Retinal pigment epithelial cell (primary cell): ENCODE measurements around the gene BMERB1.

Experiments used
- DNase-seq: peaks from one replicate; pipeline ENCODE4 v3.0.0-alpha.2; 2010; ENCODE audit warnings: low read depth
- H3K4me3 ChIP-seq: 2 replicates; pipeline ENCODE4 v1.5.1; 2011; ENCODE audit warnings: mild to moderate bottlenecking, low read length, control low read depth, moderate library complexity
- TF ChIP-seq, protein P1 (sequence below): conservative IDR thresholded peaks from 2 replicates; pipeline ENCODE4 v1.5.1; 2011; ENCODE audit warnings: low read depth, low read length, control low read depth, inconsistent platforms

Gene BMERB1

DNA sequence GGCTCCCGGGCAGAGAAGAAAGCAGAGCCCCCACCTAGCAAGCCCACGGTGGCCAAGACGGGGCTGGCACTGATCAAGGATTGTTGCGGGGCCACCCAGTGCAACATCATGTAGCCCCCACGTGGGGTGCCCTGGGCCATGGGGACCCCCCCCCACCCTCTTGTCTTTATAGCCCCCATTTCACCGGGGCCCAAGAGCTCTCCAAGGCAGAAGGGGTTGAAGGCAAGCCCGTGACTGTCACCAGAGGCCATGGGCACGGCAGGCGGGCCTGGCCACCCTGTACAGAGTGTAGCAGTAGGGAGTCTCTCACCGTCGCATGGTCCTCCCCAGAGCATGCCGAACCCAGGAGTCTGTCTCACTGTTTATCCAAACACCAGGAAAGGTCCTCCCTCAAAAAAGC, 152.3 kb downstream of the BMERB1 start:
- no peak overlapping the region for H3K4me3 ChIP-seq
- TF ChIP-seq, protein P1, sequence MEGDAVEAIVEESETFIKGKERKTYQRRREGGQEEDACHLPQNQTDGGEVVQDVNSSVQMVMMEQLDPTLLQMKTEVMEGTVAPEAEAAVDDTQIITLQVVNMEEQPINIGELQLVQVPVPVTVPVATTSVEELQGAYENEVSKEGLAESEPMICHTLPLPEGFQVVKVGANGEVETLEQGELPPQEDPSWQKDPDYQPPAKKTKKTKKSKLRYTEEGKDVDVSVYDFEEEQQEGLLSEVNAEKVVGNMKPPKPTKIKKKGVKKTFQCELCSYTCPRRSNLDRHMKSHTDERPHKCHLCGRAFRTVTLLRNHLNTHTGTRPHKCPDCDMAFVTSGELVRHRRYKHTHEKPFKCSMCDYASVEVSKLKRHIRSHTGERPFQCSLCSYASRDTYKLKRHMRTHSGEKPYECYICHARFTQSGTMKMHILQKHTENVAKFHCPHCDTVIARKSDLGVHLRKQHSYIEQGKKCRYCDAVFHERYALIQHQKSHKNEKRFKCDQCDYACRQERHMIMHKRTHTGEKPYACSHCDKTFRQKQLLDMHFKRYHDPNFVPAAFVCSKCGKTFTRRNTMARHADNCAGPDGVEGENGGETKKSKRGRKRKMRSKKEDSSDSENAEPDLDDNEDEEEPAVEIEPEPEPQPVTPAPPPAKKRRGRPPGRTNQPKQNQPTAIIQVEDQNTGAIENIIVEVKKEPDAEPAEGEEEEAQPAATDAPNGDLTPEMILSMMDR = no peak
- no peak for DNase-seq

DNA sequence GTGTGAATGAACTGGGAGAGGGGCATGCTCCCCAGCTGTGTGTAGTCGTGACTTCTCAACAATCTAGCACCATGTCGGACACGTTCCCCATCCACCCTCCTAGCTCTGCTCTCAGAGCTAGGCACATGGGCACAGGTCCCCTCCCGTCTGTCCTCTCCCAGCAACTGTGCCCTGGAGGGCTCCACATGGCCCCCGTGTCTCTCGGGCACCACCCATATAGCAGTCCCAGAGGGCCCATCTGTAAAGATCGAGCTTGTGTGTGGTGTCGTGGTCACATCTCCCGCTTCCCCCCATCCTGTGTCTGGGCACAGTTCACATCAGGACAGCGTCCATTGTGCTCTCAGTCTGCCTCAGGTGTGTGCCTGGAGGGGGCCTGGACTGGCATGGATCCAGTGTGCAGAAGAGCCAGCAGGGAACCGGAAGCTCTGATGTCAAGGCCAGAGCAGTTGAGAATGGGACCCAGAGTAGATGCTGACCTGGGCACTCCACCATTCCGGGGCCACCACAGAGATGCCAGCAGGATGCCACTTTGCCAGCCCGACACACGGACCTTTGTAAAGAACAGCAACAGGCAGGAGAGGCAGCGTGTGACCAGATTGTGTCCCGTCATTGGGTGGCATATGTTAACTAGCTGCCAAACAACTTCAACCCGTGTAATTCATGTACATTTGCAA, 152.9 kb downstream of the BMERB1 start:
- TF ChIP-seq, protein P1 = no peak
- DNase-seq = no peak
- H3K4me3 ChIP-seq = no peak overlapping the region

DNA sequence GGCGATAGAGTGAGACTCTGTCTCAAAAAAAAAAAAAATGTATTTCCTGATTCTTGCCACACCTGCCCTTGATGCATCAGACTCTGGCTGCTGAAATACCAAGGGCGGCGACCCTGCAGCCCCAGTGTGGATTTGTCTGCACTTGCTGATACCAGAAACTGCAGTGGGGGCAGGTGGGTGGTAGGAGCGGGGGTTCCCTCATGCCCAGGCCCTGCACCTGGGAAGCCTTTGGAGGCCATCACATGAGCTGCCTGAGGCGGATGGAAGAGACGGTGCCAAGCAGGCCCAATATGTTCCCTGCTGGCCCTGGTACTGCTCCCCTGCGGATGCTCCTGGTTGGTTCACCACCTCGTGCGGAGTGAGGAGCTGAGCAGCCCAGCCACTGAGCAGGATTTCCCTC, 157.9 kb downstream of the BMERB1 start:
- DNase-seq = no peak
- H3K4me3 ChIP-seq = no peak overlapping the region
- TF ChIP-seq, protein P1 = no peak

DNA sequence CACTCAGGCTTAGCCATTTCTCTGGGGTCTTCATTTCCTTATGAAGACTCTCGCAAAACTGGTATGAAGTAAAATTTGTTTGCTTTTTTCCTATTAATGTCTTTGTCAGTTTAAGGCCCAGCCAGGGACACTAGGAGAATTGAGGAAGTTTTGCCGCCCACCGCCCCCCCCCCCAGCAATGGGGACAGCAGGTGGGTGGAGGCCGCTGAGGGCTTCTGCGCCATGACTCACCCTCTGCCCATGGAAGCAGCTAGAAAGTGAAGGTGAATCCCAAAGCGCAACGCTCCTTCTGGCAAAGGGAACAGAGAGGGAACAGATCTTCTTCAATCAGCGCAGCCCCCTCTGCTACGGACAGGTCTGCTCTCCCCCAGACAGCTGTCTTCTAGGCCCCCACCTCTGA, 158.8 kb downstream of the BMERB1 start:
- DNase-seq = no peak
- TF ChIP-seq, protein P1 = no peak
- H3K4me3 ChIP-seq = no peak overlapping the region

DNA sequence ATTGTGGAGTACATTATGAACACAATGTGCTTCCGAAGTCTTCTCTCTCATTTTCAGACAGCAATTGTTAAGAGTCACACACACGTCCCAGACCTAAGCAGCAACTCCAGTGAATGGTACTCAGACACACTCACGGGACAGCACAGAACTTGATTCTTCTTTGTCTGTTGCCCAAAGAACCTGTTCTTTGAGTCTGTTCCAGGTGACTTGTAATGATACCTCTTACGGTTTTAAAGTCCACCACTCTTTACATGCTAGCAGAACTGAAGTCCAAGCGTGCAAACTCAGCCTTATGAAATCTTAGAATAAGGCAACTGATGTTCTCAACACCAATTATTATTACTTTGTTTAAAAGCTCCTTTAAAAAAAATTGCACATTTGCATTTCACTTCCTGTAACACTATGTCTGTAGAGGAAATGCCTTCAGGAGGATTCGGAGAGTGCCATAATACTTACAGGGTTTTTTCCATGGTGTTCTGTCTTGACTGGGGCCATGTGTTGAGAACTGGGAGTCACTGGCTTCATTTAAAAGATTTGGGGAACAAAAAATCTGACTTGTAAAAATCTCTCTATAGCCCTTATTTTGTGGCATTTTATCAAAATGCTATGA, 160.4 kb downstream of the BMERB1 start:
- H3K4me3 ChIP-seq = no peak overlapping the region
- TF ChIP-seq, protein P1 = no peak

DNA sequence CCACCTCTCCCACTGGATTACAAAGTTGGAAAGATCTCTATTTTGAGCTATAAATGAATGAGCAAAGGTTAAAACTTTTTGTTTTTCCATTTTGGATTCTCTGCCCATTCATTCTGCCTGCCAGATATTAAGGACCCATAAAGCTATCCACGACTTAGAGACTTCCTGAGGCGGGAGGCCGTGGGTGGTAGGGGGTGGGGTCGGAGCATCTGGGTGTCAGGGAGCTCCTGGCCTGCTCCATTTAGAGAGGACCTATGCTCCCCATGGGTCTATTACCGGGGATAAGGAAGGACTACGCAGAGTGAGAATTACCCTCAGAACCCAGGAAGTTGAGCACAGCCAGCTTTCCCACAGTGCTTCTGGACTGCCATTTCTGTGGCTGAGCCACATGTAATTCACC, 162.7 kb downstream of the BMERB1 start:
- DNase-seq = no peak
- TF ChIP-seq, protein P1 = no peak
- no peak overlapping the region for H3K4me3 ChIP-seq

More for the DNA sequence above, 160.4 kb downstream of the BMERB1 start:
- DNase-seq = no peak
